ENCODE results near the gene LPGAT1.

DNA sequence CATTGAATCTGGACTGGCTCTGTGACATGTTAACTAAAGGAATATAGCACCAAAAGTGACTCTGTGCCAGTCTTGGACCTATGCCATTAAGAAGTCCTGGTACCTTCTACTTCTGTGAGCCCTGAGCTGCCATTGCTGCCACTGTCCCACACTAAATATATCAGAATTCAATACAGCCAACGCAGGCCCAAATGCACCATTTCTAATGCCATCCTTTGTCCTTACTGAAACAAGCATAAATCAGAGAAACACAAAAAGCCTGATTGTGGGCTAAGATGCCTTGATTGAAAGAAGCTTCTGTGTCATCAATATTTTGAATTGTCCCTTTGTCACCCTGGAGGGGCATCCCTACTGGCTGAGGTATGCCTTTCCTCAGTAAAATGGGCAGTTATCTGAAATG is 88.3 kb downstream of the LPGAT1 start:
- TF ChIP-seq CTCF (IDR thresholded peaks at IDR 0.05) = no peak
- TF ChIP-seq POLR2A (IDR thresholded peaks at IDR 0.05; ENCODE audit: low read depth) = no peak
- TF ChIP-seq POLR2AphosphoS5 (IDR thresholded peaks at IDR 0.05) = no peak
- no peak for TF ChIP-seq EP300 (IDR thresholded peaks at IDR 0.05)

Measured in esophagus muscularis mucosa (tissue), 4 donors.